Coronary artery (tissue), 2 donors: ENCODE measurements around the gene RAB9B.

Experiments used
- DNase-seq: peaks from one replicate; pipeline ENCODE4 v3.0.0-alpha.2; 2017; ENCODE audit warnings: low spot score
- H3K27ac ChIP-seq, 2 donors: fragments of 200-600 bp; sonication (generic); one replicate each; pipeline ENCODE4 v1.5.1; 2016 to 2019
- H3K4me3 ChIP-seq: fragments of 200-600 bp; sonication (generic); 2 replicates; pipeline ENCODE4 v1.5.1; 2016; ENCODE audit warnings: mild to moderate bottlenecking, moderate library complexity
- TF ChIP-seq, protein P1 (sequence below): fragments of 200-600 bp; sonication (generic); IDR thresholded peaks from one replicate; pipeline ENCODE4 v1.5.1; 2019; ENCODE audit warnings: antibody characterized with exemption

The RAB9B gene

DNA sequence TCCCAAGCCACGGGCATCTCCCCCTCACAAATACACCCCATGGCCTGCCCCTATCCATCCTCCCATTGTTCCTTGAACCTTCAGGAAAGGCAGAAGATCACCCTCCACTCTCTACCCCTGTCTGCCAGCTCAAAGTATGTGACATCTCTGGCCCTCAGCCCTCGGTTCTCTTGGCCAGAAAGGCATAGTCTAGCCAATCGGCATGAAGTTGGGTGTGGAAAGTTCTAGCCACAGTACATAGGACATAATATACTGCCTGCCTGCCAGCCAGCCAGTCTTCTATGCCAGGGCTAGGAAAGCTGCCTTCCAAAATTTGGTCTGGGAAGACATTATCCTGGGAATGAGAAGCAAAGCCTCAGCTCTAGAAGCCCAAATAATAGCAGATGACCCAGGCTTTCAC, 58.6 kb downstream of the RAB9B start:
- H3K27ac ChIP-seq, result no peak overlapping the region
- H3K4me3 ChIP-seq, result no peak overlapping the region
- no peak for DNase-seq
- TF ChIP-seq, protein P1, sequence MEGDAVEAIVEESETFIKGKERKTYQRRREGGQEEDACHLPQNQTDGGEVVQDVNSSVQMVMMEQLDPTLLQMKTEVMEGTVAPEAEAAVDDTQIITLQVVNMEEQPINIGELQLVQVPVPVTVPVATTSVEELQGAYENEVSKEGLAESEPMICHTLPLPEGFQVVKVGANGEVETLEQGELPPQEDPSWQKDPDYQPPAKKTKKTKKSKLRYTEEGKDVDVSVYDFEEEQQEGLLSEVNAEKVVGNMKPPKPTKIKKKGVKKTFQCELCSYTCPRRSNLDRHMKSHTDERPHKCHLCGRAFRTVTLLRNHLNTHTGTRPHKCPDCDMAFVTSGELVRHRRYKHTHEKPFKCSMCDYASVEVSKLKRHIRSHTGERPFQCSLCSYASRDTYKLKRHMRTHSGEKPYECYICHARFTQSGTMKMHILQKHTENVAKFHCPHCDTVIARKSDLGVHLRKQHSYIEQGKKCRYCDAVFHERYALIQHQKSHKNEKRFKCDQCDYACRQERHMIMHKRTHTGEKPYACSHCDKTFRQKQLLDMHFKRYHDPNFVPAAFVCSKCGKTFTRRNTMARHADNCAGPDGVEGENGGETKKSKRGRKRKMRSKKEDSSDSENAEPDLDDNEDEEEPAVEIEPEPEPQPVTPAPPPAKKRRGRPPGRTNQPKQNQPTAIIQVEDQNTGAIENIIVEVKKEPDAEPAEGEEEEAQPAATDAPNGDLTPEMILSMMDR, result no peak
